Measurements from ENCODE around the gene KAZALD1.

DNA sequence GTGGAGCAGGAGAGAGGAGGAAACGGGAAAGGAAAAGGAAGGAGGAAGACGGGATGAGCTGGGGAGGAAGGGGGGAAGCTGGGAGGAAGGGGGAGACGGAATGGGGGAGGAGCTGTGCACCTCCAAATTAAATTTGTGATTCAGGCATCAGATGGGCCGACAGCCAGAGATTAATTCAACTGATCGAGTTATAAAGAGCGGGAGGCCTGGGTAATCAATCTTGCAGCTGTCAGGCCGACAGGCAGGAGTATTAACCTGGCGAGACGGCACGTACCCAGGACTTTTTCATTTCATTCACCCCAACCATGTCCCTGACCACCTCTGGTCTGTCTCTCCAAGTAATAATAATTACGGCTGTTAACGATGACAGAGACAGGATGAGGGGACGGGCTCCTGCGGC, 26.2 kb downstream of the KAZALD1 start:
- TF ChIP-seq, protein P1, sequence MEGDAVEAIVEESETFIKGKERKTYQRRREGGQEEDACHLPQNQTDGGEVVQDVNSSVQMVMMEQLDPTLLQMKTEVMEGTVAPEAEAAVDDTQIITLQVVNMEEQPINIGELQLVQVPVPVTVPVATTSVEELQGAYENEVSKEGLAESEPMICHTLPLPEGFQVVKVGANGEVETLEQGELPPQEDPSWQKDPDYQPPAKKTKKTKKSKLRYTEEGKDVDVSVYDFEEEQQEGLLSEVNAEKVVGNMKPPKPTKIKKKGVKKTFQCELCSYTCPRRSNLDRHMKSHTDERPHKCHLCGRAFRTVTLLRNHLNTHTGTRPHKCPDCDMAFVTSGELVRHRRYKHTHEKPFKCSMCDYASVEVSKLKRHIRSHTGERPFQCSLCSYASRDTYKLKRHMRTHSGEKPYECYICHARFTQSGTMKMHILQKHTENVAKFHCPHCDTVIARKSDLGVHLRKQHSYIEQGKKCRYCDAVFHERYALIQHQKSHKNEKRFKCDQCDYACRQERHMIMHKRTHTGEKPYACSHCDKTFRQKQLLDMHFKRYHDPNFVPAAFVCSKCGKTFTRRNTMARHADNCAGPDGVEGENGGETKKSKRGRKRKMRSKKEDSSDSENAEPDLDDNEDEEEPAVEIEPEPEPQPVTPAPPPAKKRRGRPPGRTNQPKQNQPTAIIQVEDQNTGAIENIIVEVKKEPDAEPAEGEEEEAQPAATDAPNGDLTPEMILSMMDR (tag by site-specific recombination; IDR thresholded peaks at IDR 0.05): no peak
- no peak for TF ChIP-seq ZNF394 (tag by site-specific recombination; IDR thresholded peaks at IDR 0.05; ENCODE audit: borderline replicate concordance)
- no peak for TF ChIP-seq PBX3 (CRISPR knock-in tag; IDR thresholded peaks at IDR 0.05)
- TF ChIP-seq EGR2 (tag by site-specific recombination; IDR thresholded peaks at IDR 0.05; ENCODE audit: low read depth): no peak
- TF ChIP-seq ZFP41 (tag by site-specific recombination; IDR thresholded peaks at IDR 0.05; ENCODE audit: borderline replicate concordance): no peak
- no peak for TF ChIP-seq TCF7L2 (IDR thresholded peaks at IDR 0.05; ENCODE audit: borderline replicate concordance, low read depth, low read length)

All from HEK293 (cell line).